ENCODE measurements around the gene GNAI3.

The GNAI3 gene

DNA sequence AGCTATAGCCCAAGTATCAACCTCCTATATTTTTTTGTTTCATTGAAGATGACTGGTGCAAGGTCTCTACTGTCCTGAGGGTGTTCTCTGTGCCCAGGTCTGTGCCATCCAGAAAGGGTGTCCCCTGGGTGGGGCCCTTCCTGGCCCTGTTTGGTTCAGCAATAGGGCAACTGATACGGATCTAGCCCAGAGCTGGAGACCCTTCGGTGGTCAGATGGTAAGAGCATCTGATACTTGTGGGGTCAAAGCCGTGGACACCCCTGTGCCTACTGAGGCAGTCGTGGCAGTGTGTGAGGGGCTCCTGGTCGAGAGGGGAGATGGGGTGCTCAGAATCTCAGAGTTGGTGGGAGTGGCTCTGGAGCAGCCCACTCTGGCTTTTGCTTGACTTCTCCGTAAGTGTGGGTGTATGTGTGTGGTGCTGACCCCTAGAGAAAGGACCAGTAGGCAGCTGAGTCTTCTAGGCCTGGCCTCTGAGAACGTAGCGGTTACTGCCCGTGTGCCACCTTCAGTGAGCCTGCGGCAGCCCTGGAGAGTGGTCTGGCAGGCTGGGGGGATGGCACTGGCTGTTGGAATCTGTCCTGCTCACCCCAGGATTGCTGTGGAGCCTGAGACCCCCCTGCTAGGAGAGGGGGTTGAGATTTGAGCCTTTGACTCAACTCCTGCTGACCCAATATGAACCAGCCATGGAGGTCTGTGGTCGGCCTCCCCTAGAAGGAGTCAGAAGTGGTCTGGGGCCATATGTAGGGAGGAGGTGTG, 73.9 kb downstream of the GNAI3 start:
- TF ChIP-seq, protein P1, sequence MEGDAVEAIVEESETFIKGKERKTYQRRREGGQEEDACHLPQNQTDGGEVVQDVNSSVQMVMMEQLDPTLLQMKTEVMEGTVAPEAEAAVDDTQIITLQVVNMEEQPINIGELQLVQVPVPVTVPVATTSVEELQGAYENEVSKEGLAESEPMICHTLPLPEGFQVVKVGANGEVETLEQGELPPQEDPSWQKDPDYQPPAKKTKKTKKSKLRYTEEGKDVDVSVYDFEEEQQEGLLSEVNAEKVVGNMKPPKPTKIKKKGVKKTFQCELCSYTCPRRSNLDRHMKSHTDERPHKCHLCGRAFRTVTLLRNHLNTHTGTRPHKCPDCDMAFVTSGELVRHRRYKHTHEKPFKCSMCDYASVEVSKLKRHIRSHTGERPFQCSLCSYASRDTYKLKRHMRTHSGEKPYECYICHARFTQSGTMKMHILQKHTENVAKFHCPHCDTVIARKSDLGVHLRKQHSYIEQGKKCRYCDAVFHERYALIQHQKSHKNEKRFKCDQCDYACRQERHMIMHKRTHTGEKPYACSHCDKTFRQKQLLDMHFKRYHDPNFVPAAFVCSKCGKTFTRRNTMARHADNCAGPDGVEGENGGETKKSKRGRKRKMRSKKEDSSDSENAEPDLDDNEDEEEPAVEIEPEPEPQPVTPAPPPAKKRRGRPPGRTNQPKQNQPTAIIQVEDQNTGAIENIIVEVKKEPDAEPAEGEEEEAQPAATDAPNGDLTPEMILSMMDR (IDR thresholded peaks at IDR 0.05; ENCODE audit: control insufficient read depth, insufficient read depth, low read depth, low read length, missing control alignments): no peak
- peak overlapping the region; percentile 89 for H3K4me3 ChIP-seq (ENCODE audit: control insufficient read depth, low read depth, low read length)
- DNase-seq (ENCODE audit: low read depth): no peak

DNA sequence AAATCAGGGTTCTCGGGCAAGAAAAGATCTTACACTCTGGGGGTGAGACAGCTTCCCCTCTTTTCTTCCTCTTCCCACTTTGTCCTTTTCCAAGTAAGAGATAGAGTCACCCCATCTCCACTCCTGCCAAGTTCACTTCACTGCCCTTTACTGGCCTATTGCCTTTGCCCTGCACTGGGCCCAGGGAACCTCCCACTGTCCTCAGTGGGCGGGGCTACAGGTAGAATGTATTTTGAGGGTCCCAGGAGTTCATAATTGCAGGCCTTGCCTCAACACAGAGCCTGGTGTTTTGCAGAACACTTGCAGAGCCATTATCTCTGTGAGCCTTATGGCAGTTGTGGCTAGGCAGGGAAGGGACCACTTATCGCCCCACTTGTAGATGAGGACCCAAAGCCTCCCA, 74.5 kb downstream of the GNAI3 start:
- TF ChIP-seq, protein P1 (IDR thresholded peaks at IDR 0.05; ENCODE audit: control insufficient read depth, insufficient read depth, low read depth, low read length, missing control alignments): no peak
- no peak for DNase-seq (ENCODE audit: low read depth)
- H3K4me3 ChIP-seq (ENCODE audit: control insufficient read depth, low read depth, low read length): no peak overlapping the region

DNA sequence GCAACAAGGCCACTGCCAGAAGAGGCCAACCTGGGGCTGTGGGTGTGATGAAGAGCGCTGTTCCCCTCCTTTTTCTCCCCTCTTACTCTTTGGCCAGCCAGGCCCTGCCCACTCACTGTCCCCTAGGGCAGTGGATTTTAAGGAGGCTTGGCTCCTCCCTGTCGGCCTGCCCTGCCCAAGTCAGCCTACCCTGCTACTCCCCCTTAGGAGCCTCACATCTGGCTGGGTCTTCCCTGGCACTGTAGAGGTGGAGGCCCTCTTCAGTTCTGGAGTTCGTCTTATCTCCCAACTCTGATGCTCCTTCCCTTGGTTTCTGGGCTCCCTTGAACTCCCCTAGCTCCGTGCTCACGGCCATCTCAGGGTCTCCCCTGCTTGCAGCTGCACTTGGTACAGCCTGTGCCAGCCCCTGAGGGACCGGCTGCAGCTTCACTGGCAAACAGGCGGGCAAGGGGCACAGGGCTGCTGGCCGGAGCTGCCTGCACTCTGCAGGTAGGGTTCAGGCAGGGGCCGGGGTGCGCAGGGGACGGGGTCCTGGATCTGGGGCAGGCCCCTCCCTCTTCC, 75.3 kb downstream of the GNAI3 start:
- H3K4me3 ChIP-seq (ENCODE audit: control insufficient read depth, low read depth, low read length): no peak overlapping the region
- no peak for DNase-seq (ENCODE audit: low read depth)
- TF ChIP-seq, protein P1 (IDR thresholded peaks at IDR 0.05; ENCODE audit: control insufficient read depth, insufficient read depth, low read depth, low read length, missing control alignments): no peak

DNA sequence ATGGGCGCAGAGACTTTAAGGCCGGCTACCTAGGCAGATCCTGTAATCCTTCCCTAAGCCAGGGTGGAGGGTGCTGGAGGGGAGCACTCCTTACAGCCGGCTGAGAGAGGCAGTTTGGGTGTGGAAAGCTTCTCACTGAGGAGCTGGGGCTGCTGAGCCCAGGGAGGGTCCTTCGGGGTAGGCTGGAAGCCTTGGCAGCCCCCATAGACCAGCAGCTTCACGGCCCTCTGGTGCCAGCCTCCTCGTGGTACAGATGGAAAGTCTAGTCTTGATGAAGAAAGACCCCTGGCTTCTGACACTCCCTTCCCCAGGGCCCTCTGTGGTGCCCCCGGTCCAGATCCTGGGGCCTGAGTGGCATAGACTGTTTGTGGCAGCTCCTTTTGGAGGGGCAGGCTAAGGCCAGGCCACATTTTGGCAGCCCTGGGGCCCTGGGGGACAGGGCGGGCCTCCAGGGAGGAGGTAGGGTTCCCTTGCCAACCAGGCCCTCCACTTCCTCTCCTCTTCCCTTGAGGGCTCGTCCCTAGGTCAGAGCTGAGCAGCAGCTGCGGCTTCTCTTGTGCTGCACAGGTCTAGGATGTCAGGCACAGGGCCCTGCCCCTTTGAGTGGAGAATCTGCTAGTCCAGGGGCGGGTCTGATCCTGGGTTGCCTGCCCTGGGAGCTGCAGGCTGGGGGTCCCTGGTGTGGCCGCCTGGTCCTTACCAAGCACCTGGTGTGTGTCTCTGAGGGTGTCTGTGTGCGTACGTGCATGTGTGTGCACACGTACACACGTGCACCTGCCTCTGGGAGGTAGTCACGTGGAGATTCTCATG, 76.0 kb downstream of the GNAI3 start:
- H3K4me3 ChIP-seq (ENCODE audit: control insufficient read depth, low read depth, low read length): no peak overlapping the region
- TF ChIP-seq, protein P1 (IDR thresholded peaks at IDR 0.05; ENCODE audit: control insufficient read depth, insufficient read depth, low read depth, low read length, missing control alignments): no peak
- no peak for DNase-seq (ENCODE audit: low read depth)

DNA sequence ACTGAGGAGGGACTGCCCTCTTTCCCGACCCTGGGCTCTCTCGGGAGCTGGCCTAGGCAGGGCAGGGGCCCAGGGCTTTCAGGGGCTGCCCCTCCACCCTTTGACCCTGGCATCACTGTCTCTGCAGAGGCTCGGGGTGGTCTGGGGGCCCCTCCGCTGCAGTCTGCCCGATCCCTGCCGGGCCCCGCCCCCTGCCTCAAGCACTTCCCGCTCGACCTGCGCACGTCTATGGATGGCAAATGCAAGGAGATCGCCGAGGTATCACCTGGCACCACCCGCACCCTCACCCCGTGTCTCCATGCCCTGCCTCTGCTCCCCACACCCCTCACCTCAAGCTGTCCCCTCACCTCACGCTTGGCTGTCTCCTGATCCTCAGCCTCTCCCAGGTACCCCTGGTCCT, 76.8 kb downstream of the GNAI3 start:
- no peak for DNase-seq (ENCODE audit: low read depth)
- TF ChIP-seq, protein P1 (IDR thresholded peaks at IDR 0.05; ENCODE audit: control insufficient read depth, insufficient read depth, low read depth, low read length, missing control alignments): no peak
- H3K4me3 ChIP-seq (ENCODE audit: control insufficient read depth, low read depth, low read length): no peak overlapping the region

DNA sequence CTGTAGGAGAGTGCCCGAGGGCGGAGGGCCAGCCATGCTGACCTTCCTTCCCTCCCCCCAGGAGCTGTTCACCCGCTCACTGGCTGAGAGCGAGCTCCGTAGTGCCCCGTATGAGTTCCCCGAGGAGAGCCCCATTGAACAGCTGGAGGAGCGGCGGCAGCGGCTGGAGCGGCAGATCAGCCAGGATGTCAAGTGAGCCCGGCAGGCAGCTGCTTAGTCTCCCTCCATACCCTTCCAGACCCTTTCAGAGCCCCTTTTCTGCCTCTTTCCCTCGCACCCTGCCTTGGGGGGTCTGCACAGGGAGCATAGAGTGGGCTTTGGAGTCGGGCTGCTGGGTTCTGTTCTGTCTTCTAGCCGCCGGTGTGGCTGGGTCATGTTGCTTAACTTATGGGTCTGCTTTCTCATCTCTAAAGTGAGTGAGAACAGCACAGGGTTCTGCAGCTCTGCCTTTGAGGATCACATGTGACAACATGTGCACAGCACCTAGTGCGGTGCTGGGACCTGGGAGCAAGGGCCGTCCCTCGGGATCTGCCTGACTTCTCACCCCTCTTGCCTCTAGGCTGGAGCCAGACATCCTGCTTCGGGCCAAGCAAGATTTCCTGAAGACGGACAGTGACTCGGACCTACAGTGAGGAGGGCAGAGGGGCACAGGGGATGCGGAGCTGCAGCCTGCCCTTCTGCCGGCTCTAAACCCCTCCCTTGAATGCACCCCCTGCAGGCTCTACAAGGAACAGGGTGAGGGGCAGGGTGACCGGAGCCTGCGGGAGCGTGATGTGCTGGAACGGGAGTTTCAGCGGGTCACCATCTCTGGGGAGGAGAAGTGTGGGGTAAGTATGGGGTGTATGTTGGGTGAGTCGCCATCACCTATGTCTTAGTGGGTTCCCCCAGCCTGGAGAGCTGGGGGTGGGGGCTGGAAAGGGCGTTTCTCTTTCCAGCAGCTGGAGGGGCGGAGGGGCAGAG, 77.5 kb downstream of the GNAI3 start:
- no peak for DNase-seq (ENCODE audit: low read depth)
- TF ChIP-seq, protein P1 (IDR thresholded peaks at IDR 0.05; ENCODE audit: control insufficient read depth, insufficient read depth, low read depth, low read length, missing control alignments): no peak
- no peak overlapping the region for H3K4me3 ChIP-seq (ENCODE audit: control insufficient read depth, low read depth, low read length)

All from AG09309 (cell line).